NCI-H226 (cell line): ENCODE data around the gene CERS4.
"Not testable (repeated sequence)": the region's sequence is repeated elsewhere in the genome, so short reads cannot be mapped to it uniquely, and the experiment has no call there.

Source experiments
- DNase-seq: peaks from one replicate; pipeline ENCODE4 v3.0.0-alpha.2; 2015

The CERS4 gene

DNA sequence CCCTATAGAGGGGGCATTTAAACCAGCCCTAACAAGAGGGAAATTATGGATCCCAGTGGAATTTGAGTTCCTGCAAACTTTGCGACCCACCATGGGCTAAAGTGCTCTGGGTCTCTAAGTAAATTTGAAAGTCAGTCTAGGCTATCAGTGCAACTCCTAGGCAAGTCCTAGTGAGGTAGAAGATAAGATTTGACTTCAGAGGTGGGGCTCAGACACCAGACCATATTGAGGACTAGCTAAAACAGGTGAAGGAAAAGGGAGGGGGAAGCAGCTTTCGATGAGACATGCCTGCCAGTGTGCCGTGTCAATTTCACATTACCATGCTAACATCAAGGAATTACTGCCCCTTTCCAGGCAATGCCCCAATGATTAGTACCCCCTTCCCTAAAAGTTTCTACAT, 60.6 kb downstream of the CERS4 start:
- DNase-seq = no peak

DNA sequence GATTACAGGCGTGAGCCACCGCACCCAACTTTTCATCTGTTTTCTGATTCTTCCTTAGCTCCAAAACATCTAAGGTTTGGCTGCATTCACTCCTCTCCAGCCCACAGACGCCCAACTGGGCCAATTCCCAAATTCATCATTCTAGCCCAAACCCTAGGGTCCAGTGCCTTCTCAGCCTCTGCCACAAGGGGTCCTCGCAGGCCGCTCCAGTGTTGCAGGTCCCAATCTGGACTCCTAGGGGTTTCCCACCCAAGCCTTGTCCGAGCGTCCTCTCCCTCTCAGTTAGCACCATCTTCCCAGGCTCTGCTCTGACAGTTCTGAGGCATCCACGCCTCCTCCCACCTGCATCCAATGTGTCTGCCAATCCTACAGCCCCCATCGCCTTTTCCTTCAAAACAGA, 67.3 kb downstream of the CERS4 start:
- DNase-seq = not testable (repeated sequence)

- DNase-seq = not testable (repeated sequence)
Measured at GRCh38 chr19:8291337-8291736, 82.2 kb downstream of the CERS4 start.

DNA sequence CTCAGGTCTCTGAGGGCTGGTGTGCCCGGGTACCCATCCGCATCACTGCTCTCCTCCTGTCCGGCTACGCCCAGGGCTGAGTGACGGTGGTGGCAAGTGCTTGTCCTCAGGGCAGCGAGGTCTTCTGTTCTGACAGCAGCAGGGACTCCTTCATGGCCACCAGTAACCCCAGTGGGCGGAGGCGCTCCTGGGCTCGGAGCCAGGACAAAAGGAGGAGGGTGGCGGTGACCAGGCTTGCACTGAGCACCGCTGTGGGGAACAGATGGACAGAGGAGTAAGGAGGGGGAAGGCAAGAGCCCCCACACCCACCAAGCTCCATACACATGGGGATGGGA, 93.2 kb downstream of the CERS4 start:
- DNase-seq = no peak

- no peak for DNase-seq
Measured at GRCh38 chr19:8302734-8303133, 93.6 kb downstream of the CERS4 start.

DNA sequence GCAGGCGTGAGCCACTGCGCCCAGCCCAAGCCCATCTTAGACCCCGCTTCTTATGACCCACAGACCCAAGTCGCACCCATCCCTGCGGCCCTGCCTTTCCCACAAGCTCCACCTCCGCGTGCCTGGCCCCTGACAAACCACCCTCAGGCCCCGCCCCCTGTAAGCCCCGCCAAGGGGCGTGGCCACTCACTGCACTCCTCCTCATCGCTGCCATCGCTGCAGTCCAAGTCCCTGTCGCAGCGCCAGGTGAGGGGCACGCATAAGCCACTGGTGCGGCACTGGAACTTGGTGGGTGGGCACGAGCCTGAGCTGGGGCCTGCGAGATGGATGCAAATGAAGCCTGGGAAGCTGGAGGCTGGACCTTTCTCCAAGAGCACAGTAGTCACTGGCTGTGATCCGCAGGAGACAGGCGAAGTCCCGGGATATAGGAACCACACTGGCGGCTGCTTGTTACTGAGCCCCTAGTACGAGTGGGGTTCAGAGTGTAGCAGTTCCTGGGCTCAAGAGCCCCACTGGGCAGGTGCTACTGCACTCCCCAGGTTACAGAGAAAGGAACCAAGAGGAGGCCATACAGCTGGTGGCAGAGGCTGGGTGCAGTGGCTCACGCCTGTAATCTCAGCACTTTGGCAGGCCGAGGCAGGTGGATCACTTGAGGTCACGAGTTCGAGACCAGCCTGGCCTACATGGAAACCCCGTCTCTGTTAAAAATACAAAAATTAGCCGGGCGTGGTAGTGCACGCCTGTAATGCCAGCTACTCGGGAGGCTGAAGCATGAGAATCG, 95.9 kb downstream of the CERS4 start:
- DNase-seq = no peak

DNA sequence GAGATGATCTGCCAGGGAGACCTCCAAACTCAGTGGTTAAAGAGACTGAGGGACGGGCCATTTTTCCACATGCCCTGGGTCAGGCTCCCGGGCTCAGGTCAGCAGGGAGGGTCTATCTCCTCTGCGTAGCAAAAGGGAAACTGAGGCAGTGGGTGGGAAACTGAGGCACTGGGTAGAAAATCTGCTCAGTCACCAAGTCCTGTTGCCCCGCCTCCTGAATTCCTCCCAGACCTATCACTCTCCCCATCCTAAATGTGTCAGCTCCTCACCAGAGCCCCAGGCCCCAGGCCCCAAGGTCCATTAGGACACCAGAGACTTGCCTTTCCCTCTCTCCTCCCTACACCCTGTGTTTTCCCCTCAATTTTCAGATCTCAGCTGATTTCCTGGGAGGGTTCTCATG, 96.6 kb downstream of the CERS4 start:
- DNase-seq = no peak

DNA sequence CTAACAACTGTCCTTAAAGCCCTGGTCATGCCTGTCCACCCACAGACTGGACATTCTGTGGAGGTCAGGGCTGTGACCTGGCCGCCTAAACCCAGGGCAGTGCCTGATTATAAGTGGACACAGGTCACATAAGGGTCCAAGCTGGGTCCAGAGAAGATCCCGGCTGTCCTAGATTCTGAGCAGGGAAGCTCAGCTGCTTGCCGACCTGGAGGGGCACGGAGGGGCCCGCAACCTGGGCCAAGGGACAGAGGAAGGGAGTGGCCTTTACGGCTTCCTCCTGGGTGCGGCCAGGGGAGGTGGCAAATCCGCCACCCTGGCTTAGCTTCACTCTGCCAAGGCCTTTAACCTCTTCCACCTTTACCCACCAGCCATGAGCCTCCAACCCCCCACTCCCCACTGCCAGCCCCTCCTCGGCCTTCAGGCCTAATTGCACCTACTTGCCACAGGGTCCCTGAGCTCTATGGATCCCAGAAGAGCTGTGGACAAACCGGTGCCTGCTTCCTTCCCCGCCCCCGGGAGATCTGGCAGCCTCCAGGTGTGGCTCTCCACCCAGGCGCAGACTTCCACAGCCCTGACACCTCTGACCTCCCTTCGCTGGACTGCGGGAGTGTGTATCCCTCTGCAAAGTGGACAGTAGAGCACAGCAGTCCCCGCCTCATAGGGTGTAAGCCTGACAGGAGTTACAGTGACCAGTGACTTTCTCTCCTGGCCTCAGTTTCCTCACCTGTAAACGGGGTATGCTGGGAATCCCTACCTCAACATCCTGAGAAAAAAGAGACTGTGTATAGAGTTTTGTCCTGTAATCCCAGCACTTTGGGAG, 97.3 kb downstream of the CERS4 start:
- no peak for DNase-seq

- DNase-seq = no peak
Measured at GRCh38 chr19:8307400-8307964, 98.3 kb downstream of the CERS4 start.

DNA sequence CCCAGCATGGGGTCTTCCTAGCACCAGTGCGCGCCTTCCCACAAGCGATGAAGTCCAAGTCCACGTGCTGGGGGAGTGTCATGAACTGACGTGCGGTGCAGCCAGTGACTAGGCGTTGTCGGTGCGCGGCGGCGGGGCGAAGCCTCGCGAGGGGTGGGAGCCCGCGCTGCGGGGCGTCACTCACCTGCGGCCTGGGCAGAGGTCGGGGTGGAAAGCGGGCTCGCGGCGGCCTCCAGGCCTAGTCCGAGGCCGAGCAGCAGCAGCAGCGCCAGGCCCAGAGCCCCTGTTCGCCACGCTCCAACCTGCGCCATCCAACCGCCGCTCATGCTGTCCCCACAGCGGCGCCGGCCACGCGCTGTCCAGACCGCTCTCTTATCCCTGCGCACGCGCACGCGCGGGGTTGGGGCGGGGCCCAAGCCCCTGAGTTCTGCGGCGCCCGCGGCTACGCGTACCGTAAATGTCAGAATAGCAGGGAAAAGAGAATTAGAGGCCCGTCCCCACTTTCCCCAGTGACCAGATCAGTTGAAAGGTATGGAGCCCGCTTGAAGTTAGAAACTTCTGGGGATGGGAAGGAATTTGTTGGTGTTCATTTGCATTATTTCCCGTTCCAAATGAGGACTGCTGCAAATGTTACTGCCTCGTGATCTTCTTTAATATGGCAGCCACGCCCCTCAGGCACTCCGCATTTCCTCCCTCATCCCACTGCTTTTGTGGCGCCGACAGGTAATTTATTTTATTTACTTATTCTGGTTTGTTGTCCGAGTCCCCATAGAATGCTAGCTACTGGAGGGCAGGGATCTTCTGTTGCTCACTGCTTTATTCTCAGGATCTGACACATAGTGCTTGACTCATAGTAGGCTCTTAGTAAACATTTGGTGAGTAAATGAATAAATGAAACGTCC, 99.0 kb downstream of the CERS4 start, which contains the start of gene CD320:
TSS of gene CD320 (minus strand) at position 394 of the 902 bp plus-strand sequence. CDS start at position 326, 68 bp downstream.
- DNase-seq = peak; percentile 83

- DNase-seq = no peak
Measured at GRCh38 chr19:8308891-8309291, 99.7 kb downstream of the CERS4 start.

GRCh38 chr19:8310342-8311055, 101.3 kb downstream of the CERS4 start:
- no peak for DNase-seq

DNA sequence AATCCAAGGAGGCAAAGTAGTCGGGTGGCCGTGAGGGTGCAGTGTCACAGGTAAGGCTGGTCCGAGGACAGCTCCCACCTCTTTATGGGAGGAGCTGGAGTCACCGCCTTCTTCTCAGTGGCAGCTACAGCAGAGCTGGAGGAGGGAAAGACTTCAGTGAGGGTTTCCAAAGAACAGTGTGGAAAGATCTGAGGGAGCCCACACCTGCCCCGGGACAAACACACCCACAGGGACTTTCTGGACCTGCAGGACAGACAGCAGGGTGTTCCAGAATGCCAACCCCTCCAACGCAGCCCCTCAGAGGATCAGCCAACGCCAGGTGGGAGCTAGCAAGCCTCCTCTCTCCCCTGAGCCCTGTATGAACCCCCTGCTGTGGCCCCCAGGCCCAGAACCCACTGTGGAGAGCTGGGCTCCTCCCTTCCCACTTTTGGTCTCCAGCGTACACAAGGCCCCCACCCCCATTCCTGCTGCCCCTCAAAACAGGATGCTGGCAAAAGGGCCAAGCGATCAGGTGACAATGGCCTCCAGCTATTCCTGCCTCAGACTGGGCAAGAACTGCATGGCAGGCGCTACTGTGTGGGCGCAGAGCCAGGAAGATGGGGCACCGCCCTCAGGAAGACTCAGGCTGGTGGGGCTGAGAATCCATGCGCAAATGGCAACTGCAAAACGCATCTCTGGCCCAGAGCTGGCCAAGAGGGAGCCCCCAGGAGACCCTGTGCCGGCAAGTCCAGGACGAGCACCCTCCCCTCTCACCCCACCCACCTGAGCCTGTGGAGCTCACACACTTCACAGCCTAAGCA, 102.5 kb downstream of the CERS4 start:
- no peak for DNase-seq
